AG09309 (cell line): ENCODE measurements around the gene CD2.

ENCODE experiments used
- DNase-seq: peaks from one replicate; pipeline ENCODE4 v3.0.0-alpha.2; 2010; ENCODE audit warnings: low read depth
- H3K4me3 ChIP-seq: 2 replicates; pipeline ENCODE4 v1.5.1; 2011; ENCODE audit warnings: mild to moderate bottlenecking, low read depth, low read length, moderate library complexity; ENCODE audit not compliant: control insufficient read depth
- TF ChIP-seq, protein P1 (sequence below): IDR thresholded peaks from 2 replicates; pipeline ENCODE4 v1.5.1; 2011; ENCODE audit warnings: mild to moderate bottlenecking, low read depth, low read length, inconsistent platforms; ENCODE audit not compliant: insufficient read depth, control insufficient read depth; ENCODE audit errors: missing control alignments

The CD2 gene

GRCh38 chr1:116732726-116733125 is 21.5 kb upstream of the CD2 start:
- no peak overlapping the region for H3K4me3 ChIP-seq
- no peak for DNase-seq
- TF ChIP-seq, protein P1, sequence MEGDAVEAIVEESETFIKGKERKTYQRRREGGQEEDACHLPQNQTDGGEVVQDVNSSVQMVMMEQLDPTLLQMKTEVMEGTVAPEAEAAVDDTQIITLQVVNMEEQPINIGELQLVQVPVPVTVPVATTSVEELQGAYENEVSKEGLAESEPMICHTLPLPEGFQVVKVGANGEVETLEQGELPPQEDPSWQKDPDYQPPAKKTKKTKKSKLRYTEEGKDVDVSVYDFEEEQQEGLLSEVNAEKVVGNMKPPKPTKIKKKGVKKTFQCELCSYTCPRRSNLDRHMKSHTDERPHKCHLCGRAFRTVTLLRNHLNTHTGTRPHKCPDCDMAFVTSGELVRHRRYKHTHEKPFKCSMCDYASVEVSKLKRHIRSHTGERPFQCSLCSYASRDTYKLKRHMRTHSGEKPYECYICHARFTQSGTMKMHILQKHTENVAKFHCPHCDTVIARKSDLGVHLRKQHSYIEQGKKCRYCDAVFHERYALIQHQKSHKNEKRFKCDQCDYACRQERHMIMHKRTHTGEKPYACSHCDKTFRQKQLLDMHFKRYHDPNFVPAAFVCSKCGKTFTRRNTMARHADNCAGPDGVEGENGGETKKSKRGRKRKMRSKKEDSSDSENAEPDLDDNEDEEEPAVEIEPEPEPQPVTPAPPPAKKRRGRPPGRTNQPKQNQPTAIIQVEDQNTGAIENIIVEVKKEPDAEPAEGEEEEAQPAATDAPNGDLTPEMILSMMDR, result no peak

DNA sequence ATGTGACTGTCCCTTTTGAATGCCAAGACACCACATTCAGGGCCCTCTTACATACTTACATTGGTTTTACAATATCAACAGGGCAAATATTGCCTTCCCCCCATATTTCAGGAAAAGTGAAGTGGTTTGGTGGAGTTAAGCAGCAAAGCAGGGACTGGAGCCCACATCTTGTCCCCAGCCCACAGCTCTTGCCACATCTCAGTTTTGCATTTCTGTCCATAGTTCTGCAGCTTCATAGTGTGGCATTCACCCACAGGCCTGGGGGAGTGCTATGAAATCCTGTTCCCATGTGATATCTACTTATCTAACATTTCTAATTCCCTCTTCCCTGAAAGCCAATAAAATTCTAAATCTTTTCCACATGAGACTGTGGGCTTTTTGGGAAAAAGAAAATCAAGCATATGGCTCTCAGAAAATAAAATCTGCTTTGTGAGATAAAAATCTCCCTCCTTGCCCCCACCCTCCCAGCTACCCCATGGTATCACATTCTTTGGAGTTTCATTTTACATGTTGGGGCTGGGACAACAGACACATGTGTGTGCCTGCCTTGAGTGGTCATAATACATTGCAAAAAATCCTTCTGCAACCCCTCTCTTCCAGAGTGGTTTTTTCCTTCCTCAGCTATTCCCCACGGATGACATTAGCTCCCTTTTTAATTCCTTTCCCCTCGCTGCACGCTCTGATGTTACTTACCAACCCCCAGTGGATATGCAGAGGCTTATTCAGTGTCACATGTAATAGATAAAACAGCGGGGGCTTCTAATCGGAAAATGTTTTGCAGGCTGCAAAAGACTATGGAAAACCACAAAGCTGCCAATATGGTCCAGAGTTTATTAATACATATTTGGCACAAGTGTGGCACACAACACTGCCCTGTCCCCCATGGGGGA is 20.5 kb upstream of the CD2 start:
- TF ChIP-seq, protein P1, result no peak
- no peak for DNase-seq
- no peak overlapping the region for H3K4me3 ChIP-seq

DNA sequence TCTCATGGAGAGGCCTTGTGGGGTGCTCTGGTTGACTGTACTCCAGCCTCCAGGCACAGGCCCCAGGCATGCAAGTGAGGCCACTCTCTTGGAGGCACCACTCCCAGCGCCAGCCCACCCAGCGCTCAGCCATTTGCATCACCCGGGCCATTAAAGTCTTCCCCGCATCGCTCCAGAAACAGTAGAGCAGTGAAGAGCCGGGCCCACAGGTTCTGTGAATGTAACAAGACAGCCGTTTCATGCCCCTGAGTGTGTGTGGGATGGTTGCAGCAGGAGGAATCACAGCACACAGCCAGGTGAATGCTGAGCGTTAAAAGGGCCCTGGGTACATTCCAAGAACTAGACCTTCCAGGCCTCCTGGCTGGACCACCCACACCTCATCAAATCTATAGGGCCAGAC is 19.0 kb upstream of the CD2 start:
- no peak overlapping the region for H3K4me3 ChIP-seq
- TF ChIP-seq, protein P1, result no peak
- no peak for DNase-seq

- no peak overlapping the region for H3K4me3 ChIP-seq
- peak; percentile 13 for DNase-seq
- TF ChIP-seq, protein P1, result peak; percentile 91
These were observed 17.0 kb upstream of the CD2 start for GRCh38 chr1:116737020-116737854.

- no peak overlapping the region for H3K4me3 ChIP-seq
- TF ChIP-seq, protein P1, result no peak
- no peak for DNase-seq
These were observed 16.3 kb upstream of the CD2 start for GRCh38 chr1:116737855-116738321.

DNA sequence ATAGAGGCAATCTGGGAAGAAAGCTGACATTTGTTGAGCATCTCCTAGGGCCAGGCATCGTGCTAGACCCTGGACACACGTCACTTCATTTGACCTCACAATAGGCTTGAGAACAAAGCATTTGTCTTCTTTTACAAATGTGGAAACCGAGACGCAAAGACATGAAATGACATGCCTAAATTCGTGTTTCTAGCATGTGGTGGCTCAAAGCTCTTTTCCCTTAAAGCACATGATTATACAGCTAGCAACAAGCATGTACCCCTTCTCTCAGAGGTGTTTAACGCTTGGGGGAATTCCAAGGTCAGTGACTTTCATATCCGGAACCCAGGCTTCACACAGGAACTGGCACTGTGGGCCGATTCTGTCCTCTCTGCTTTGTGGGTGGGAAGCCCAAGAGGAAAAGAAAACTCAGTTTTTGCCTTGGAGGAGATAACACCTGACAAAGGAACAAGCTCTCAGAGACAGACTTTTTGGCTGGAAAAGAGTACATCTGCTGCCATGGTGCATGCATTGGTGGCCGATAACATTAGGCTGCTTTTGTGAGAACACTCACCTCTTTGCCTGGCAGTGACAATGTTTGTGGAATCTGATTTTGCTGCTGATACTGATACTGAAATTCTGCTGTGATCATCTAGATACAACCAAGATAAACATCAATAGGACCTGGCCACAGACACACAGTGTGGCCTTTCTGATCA is 15.4 kb upstream of the CD2 start:
- TF ChIP-seq, protein P1, result no peak
- no peak overlapping the region for H3K4me3 ChIP-seq
- no peak for DNase-seq
